Erythroblast (primary cell): Measurements from ENCODE around the gene CYP4A22.

ENCODE experiments used
- GATA1 ChIP-seq: IDR thresholded peaks from 2 replicates; pipeline ENCODE4 v1.6.1; 2011; ENCODE audit warnings: low read depth, mild to moderate bottlenecking, control low read depth, low read length, moderate library complexity
- POLR2A ChIP-seq: IDR thresholded peaks from 2 replicates; pipeline ENCODE4 v1.6.1; 2011; ENCODE audit warnings: mild to moderate bottlenecking, low read length

DNA sequence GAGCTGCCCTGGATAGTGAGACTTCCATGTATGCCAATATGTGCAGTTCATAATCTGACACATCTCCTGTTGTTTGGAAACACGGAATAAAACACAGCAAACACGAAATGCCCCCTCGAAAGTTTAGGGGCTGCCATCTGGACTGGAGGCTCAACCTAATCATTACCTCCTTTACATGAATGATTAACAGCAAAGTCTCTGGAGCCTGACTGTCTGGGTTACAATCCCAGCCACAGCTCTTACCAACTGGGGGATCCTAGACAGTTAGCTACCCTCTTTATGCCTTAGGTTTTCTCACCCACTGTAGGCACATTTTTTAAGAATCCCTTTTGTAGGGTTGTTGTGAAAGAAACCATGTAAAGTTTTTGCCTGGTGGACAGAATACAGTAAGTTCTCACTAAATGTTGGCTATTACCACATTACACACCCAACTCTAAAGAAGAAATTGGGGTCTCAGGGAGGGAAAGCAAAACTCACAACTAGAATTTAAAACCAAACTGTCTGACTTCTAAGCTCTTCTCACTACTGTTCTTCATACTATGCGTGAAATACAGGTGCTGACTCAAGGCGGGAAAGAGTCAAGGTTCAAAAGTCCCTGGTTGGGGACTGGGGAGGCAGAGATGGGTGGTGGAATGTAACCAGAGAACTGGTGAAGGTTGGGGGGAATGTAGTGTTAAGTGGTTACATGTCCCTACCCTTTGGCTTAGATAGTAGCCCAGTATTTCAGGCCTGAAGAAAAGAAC, 24.2 kb downstream of the CYP4A22 start:
- no peak for TF ChIP-seq POLR2A
- TF ChIP-seq GATA1 = no peak
